K562 (cell line): Measurements from ENCODE around the gene EMC9. TPM values are rescaled to one million over a fixed set of nuclear protein-coding genes. Genes with fewer than 3 reads are reported as not detected.
A peak's percentile ranks its signal among the peaks of the same experiment; 100 is the strongest.

Experiments used
- ATAC-seq: fragments of 200-7000 bp; cut with Tn5 transposase; 3 replicates; pipeline ENCODE4 v1.9.1; 2020; ENCODE audit warnings: moderate library complexity
- BruUV-seq: library from RNA; stranded (reverse); fragments of 400-500 nt; replicated peaks from 2 replicates; lab custom pipeline; 2021; lab: Mats Ljungman, UMichigan
- CTCF ChIA-PET: fragments of 300-600 bp; formaldehyde crosslinking; extraction: SDS; loops from one replicate; lab custom pipeline; 2021; ENCODE audit warnings: low intra/inter-chr PET ratio; lab: Yijun Ruan, JAX
- POLR2A ChIA-PET: fragments of 300-600, 350-650 bp; sonication (Branson Sonifier 250); formaldehyde crosslinking; extraction: SDS; loops from one replicate; lab custom pipeline; 2021; ENCODE audit warnings: antibody characterized with exemption, inconsistent platforms; lab: Yijun Ruan, JAX
- DNase-seq, 4 experiments: peaks; one replicate each; pipeline versions ENCODE4 v3.0.0 to v3.0.0-alpha.2; 2011 to 2018; ENCODE audit warnings: low spot score in 3 of 4, mixed read lengths in 3 of 4; ENCODE audit errors: extremely low read depth in 1 of 4
- FAIRE-seq: peaks from 2 replicates; lab custom pipeline; 2011; peaks lifted over from hg19 to GRCh38; lab: Jason Lieb, UNC
- H2AFZ ChIP-seq: 2 replicates; pipeline ENCODE4 v1.6.0; 2011; ENCODE audit warnings: low read depth, low read length, control low read depth, inconsistent platforms
- H3K27ac ChIP-seq: fragments of 200-600 bp; 3 replicates; pipeline ENCODE4 v1.8.0; 2011; ENCODE audit warnings: low read depth, mild to moderate bottlenecking, control low read depth, inconsistent platforms, low read length, moderate library complexity, mixed read lengths; ENCODE audit errors: extremely low read depth
- H3K27me3 ChIP-seq, 2 experiments: fragments of 300-600 bp in 1 of 2; 2 replicates in 1 of 2; 3 replicates in 1 of 2; pipeline versions ENCODE4 v1.6.0 to v1.8.0; 2011; ENCODE audit warnings: inconsistent platforms in 2 of 2, low read length in 2 of 2, mild to moderate bottlenecking in 1 of 2, mixed read lengths in 1 of 2, moderate library complexity in 1 of 2; ENCODE audit not compliant: control insufficient read depth in 2 of 2, insufficient read depth in 2 of 2
- H3K36me3 ChIP-seq: fragments of 300-600 bp; 3 replicates; pipeline ENCODE4 v1.8.0; 2011; ENCODE audit warnings: mild to moderate bottlenecking, low read length, inconsistent platforms; ENCODE audit not compliant: control insufficient read depth, insufficient read depth
- H3K4me1 ChIP-seq, 2 experiments: fragments of 200-600 bp in 1 of 2; replicated peaks in 1 of 2; 2 replicates in 1 of 2; 3 replicates in 1 of 2; pipeline versions ENCODE4 v1.5.1 to v1.8.0; 2011; ENCODE audit warnings: inconsistent platforms in 2 of 2, low read length in 2 of 2, mild to moderate bottlenecking in 1 of 2, mixed read lengths in 1 of 2, moderate library complexity in 1 of 2; ENCODE audit not compliant: control insufficient read depth in 2 of 2, insufficient read depth in 2 of 2
- H3K4me2 ChIP-seq: 2 replicates; pipeline ENCODE4 v1.6.1; 2011; ENCODE audit warnings: low read length, control low read depth, inconsistent platforms, mixed read lengths; ENCODE audit not compliant: insufficient read depth
- H3K4me3 ChIP-seq: fragments of 200-600 bp; sonication (generic), shearing (Covaris generic); 2 replicates; pipeline ENCODE4 v1.5.1; 2016; ENCODE audit warnings: control low read depth, inconsistent platforms
- H3K79me2 ChIP-seq: fragments of 200-600 bp; 3 replicates; pipeline ENCODE4 v1.8.0; 2011; ENCODE audit warnings: low read length, inconsistent platforms; ENCODE audit not compliant: control insufficient read depth, insufficient read depth
- H3K9ac ChIP-seq, 2 experiments: 2 replicates each; pipeline versions ENCODE4 v1.6.0 to v1.6.1; 2011; ENCODE audit warnings: low read depth in 2 of 2, low read length in 2 of 2, control low read depth in 1 of 2, inconsistent platforms in 1 of 2, mild to moderate bottlenecking in 1 of 2, mixed read lengths in 1 of 2; ENCODE audit not compliant: insufficient read depth in 1 of 2
- H3K9me1 ChIP-seq: one replicate; pipeline ENCODE4 v1.6.0; 2011; ENCODE audit warnings: inconsistent platforms, mild to moderate bottlenecking, low read length, moderate library complexity; ENCODE audit not compliant: control insufficient read depth, insufficient read depth
- H3K9me3 ChIP-seq: replicated peaks from 2 replicates; pipeline ENCODE4 v1.5.1; 2011; ENCODE audit warnings: low read depth, low read length, inconsistent platforms; ENCODE audit not compliant: control insufficient read depth, insufficient read depth
- H4K20me1 ChIP-seq: replicated peaks from 2 replicates; pipeline ENCODE4 v1.6.1; 2011; ENCODE audit warnings: low read length, inconsistent platforms, mixed read lengths; ENCODE audit not compliant: control insufficient read depth, insufficient read depth
- KAT8 ChIP-seq: fragments of 450-650 bp; IDR thresholded peaks from 2 replicates; pipeline ENCODE4 v1.6.1; 2016; ENCODE audit warnings: low read depth, mild to moderate bottlenecking
- MAFF ChIP-seq: IDR thresholded peaks from 2 replicates; pipeline ENCODE4 v1.6.1; 2012; ENCODE audit warnings: low read length, improper control_type of control experiment
- MAFG ChIP-seq: fragments of 450-650 bp; conservative IDR thresholded peaks from 2 replicates; pipeline ENCODE4 v1.6.1; 2016; ENCODE audit warnings: missing genetic modification characterization, missing compliant biosample characterization
- MAFK ChIP-seq: IDR thresholded peaks from 2 replicates; pipeline ENCODE4 v1.6.1; 2011; ENCODE audit warnings: low read length, improper control_type of control experiment
- SMARCB1 ChIP-seq: IDR thresholded peaks from 2 replicates; pipeline ENCODE4 v1.6.1; 2011; ENCODE audit warnings: improper control_type of control experiment, low read depth; ENCODE audit not compliant: insufficient read length
- TSHZ1 ChIP-seq: fragments of 250-450 bp; sonication (Bioruptor Pico); IDR thresholded peaks from 2 replicates; pipeline ENCODE4 v1.4.0; 2020; ENCODE audit warnings: mild to moderate bottlenecking, moderate library complexity
- ZC3H4 ChIP-seq: sonication (generic); formaldehyde crosslinking; IDR thresholded peaks from 2 replicates; pipeline ENCODE4 v1.9.0; 2021; ENCODE audit warnings: missing genetic modification reagents, borderline replicate concordance
- ZNF316 ChIP-seq: fragments of 450-650 bp; IDR thresholded peaks from 2 replicates; pipeline ENCODE4 v1.6.1; 2016
- WGBS: fragments of 100-300 bp; shearing (Covaris generic); methylation state at CpG from one replicate; pipeline ENCODE4 v1.1.6; 2016; ENCODE audit warnings: low coverage, mixed read lengths; ENCODE audit not compliant: insufficient coverage; ENCODE audit errors: missing lambda C conversion rate; 5-methylcytosine and 5-hydroxymethylcytosine counted together
- in situ Hi-C: fragments of 300-500 bp; cut with MboI; formaldehyde crosslinking; loops from 4 replicates; pipeline ENCODE4 v1.15.0; 2018; ENCODE audit warnings: inconsistent platforms, mixed read lengths
- intact Hi-C: fragments of 100-400 bp; cut with micrococcal nuclease; formaldehyde crosslinking; loops from 2 replicates; pipeline ENCODE4 v1.14.2; 2022
- polyA plus RNA-seq, 8 experiments: library from polyadenylated mRNA; depleted of rRNA in 4 of 8; stranded (reverse) in 5 of 8; unstranded in 3 of 8; fragments of >200 nt; fragmentation: Nextera tagmentation in 2 of 8; fragmentation: Illumina TruSeq in 1 of 8; extraction: Ambion mirVana in 2 of 8; extraction: Trizol in 1 of 8; gene quantifications; 2 replicates each; pipeline versions ENCODE4 v1.2.1 to v1.2.3, GENCODE V29; 2011 to 2014; ENCODE audit warnings: inconsistent platforms in 1 of 8, missing spikeins in 1 of 8
- total RNA-seq, 7 experiments: library from RNA; depleted of rRNA in 6 of 7; stranded (reverse); fragments of >200 nt in 6 of 7; fragmentation: Illumina TruSeq in 2 of 7; extraction: Trizol in 2 of 7; gene quantifications; 2 replicates each; pipeline versions ENCODE4 v1.2.1 to v1.2.3, GENCODE V29; 2011 to 2021; ENCODE audit warnings: low replicate concordance in 1 of 7
- TF ChIP-seq, protein P1 (sequence below), 3 experiments: fragments of 200-800 bp in 1 of 3; fragments of 250-450 bp in 1 of 3; fragments of 450-650 bp in 1 of 3; sonication (Bioruptor Pico) in 1 of 3; sonication (Bioruptor generic) in 1 of 3; formaldehyde crosslinking in 1 of 3; IDR thresholded peaks; 2 replicates each; pipeline versions ENCODE4 v1.6.1 to v1.8.0; 2016 to 2022; ENCODE audit warnings: mild to moderate bottlenecking in 2 of 3, missing genetic modification characterization in 2 of 3, missing compliant biosample characterization in 1 of 3, moderate library complexity in 1 of 3
- TF ChIP-seq, protein P2 (sequence below): sonication (generic); formaldehyde crosslinking; IDR thresholded peaks from 2 replicates; pipeline ENCODE4 v1.8.0; 2022; ENCODE audit warnings: missing genetic modification reagents, mild to moderate bottlenecking, moderate library complexity, borderline replicate concordance

Gene EMC9
- total and polyA plus RNA-seq, 9 of the 15 experiments (the other 6 are each of a cell fraction or from before 2014, with no cell fraction given): 3.1 to 13.2 (median 7.8) TPM

- TF ChIP-seq, protein P1, sequence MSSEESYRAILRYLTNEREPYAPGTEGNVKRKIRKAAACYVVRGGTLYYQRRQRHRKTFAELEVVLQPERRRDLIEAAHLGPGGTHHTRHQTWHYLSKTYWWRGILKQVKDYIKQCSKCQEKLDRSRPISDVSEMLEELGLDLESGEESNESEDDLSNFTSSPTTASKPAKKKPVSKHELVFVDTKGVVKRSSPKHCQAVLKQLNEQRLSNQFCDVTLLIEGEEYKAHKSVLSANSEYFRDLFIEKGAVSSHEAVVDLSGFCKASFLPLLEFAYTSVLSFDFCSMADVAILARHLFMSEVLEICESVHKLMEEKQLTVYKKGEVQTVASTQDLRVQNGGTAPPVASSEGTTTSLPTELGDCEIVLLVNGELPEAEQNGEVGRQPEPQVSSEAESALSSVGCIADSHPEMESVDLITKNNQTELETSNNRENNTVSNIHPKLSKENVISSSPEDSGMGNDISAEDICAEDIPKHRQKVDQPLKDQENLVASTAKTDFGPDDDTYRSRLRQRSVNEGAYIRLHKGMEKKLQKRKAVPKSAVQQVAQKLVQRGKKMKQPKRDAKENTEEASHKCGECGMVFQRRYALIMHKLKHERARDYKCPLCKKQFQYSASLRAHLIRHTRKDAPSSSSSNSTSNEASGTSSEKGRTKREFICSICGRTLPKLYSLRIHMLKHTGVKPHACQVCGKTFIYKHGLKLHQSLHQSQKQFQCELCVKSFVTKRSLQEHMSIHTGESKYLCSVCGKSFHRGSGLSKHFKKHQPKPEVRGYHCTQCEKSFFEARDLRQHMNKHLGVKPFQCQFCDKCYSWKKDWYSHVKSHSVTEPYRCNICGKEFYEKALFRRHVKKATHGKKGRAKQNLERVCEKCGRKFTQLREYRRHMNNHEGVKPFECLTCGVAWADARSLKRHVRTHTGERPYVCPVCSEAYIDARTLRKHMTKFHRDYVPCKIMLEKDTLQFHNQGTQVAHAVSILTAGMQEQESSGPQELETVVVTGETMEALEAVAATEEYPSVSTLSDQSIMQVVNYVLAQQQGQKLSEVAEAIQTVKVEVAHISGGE (CRISPR knock-in tag; IDR thresholded peaks at IDR 0.05): no peak
Observed at GRCh38 chr14:24108336-24108874, 33.0 kb downstream of the EMC9 start (continued).

GRCh38 chr14:24106672-24107271 lies 34.6 kb downstream of the EMC9 start:
- BruUV-seq: no TSS peak
- intact Hi-C loops (loop anchor here (5.0 kb wide), 1 partner anchor 209 kb away; no protein-coding TSS in a partner anchor), in situ Hi-C loops (no loop called here)
- Histone ChIP-seq H3K9me1 (no peaks in the 10 kb centered on the region), H3K9me3 (no peaks in the 10 kb centered on the region; the same call in 1 of the 2 replicates), H3K27ac (no peak overlapping the region), H4K20me1 (no peaks in the 10 kb centered on the region), H3K79me2 (no peaks in the 10 kb centered on the region), H3K36me3 (peaks cover 19% of the 10 kb centered on the region; the same call in 2 of the 3 replicates), H2AFZ (no peak overlapping the region), H3K9ac (no peak overlapping the region), H3K4me2 (no peak overlapping the region), H3K4me3 (no peak overlapping the region), H3K27me3 (no peaks in the 10 kb centered on the region), H3K4me1 (peaks cover 0 to 3% of the 10 kb centered on the region in 2 experiments; a peak in 2 of 5 replicates)
- CTCF ChIA-PET: no interaction called here
- DNase-seq (no peak), ATAC-seq (no peak), FAIRE-seq (no peak)
- POLR2A ChIA-PET: interaction anchor here (0.6 to 4.8 kb wide), 4 partner anchors 11 to 1517 kb away, joined by 3 to 29 read pairs (median 8); partner anchors contain the start of gene PCK2
- 50% methylated on average over 4 of the region's 4 CpGs for WGBS
- TF ChIP-seq ZNF316 (peak; percentile 88), ZC3H4 (CRISPR knock-in tag) (no peak), KAT8 (no peak), MAFF (peak; percentile 67; the same call in 1 of the 2 replicates), SMARCB1 (no peak), MAFK (peak; percentile 61; the same call in 1 of the 2 replicates), MAFG (tag) (peak; percentile 60), TSHZ1 (CRISPR knock-in tag) (no peak)
- TF ChIP-seq, protein P2, sequence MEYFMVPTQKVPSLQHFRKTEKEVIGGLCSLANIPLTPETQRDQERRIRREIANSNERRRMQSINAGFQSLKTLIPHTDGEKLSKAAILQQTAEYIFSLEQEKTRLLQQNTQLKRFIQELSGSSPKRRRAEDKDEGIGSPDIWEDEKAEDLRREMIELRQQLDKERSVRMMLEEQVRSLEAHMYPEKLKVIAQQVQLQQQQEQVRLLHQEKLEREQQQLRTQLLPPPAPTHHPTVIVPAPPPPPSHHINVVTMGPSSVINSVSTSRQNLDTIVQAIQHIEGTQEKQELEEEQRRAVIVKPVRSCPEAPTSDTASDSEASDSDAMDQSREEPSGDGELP (CRISPR knock-in tag): no peak
